HG02870 (cell line): ENCODE results near the gene DUSP9.

Experiments
- ATAC-seq: cut with Tn5 transposase; IDR thresholded peaks from one replicate; pipeline ENCODE4 v1.9.1; 2021; ENCODE audit warnings: mild to moderate bottlenecking, moderate library complexity; ENCODE audit not compliant: unreplicated experiment

Gene DUSP9

DNA sequence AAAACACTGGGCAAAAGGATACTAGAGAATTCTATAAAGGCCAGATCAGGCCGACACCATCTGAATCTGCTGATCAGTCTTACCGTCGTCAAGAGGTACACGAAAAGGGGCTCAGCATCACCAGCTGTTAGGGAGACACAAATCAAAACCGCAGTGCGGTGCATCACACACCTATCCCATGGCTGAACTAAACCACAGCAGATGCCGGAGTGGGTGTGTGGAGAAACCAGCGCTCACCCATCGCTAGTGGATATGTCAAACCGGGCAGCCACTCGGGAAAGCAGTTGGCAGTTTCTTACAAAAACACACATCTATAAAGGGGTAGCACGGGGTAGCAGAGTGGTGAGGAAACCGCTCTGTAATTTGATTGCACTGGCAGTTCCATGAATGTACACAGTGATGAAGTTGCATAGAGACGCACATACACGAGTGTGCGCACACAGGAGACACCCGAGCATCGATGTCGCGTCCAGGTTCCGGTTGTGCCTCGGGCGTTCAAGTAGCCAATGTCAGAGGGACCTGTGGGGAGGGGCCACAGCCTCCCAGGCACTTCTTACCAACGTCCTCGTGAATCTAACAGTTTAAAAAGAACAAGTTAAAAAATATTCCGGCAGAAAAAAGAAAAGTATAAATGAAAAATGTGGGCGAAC, 24.9 kb upstream of the DUSP9 start:
- ATAC-seq: no peak

DNA sequence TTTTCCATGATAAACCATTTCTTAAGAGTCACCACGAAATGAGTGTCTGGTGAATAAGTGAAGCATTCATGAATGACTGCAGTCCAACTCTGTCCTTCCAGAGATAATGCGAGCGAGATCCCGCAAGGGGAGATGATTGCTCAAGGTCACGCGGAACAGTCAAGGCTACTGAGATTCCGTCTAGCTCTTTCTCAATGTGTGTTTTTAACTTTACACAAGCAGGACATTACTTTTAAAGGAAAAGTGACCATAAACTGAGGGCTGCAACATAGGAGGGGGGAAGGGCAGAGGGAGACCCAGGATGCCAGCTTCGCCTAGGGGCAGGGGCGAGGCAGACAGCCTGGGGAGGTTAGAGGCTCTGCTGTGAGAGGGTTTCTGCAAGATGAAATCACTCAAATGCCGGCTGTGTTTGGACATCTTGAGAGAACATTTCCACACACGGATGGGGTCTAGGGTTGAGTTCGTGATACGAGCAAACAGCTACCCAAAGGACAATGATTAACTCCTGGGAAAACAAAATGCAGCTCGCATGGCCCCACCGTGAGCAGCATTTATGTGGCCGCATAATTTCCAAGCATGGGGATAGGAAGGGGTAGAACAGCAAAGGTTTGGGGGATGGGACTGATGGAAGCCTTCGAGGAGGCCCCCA, 24.2 kb upstream of the DUSP9 start:
- no peak for ATAC-seq

DNA sequence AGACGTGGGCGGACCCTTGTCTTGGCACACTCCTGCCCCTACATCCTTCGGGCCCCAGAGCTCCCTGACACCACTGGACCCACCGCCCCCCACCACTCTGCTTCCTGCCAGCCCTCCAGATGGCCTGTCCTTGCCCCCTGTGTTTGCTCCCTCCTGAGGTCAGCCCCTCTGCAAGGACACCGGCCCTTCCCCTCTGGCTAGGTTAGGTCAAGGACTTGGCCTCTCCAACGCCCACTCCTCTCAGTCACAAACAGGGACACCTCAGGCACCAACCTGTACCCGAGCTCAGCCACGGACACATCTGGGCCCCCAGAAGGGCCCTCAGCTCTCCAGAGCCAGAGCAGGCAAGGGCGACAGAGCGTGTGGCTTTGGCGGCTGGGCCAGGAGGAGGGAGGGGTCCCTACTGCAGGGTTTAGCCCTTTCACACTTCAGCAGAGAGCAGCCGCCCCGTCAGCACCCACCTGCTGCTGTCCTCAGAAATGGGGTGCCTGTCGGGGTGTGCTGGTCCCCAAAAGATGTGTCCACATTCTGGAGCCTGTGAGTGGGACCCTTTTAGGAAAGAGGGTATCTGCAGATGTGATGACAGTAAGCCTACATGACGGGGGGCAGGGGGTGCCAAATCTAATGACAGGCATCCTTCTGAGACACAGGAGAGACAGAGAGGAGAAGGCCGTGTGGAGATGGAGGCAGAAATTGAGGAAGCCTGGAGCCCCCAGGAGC, 23.5 kb upstream of the DUSP9 start:
- ATAC-seq: no peak

DNA sequence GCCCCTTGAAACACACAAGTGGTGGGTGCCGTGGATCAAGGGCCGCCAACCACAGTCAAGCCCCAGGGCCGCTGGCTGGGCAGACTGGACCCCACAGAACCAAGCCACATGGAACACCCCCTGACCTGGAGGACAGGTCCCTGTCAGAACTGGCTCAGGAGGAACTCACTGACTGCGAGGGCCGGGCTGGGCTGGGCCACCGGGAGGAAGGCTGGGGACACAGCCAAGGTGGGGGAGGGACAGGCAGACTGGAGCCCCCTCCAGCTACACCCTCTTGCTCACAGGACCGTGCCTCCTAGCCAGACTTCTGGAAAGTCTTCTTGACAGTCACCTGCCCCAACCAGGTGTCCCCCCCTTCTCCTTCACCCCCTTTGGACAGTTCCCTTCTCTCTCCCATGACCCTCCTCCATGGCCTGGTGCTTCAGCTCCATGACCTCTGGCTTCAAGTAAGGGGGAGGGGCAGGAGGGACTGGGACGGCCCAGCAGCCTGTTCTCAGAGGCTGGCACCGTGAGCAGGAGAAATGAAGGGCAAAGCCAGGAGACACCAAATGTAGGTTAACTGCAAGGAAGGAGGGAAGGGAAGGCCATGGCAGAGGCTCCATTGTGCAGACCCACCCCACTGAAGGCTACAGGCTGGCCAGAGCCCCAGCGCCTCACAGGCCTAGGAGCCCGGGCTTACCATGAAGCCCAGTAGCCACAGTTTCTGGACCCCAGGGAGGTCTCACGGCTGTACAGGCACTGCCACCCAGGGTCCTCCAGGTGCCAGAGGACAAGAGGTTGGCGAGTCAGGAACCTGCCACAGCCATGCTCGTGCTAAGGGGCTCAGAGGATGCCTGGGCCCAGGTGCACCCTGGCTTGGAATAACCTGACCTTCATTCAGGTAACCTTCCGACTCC, 22.6 kb upstream of the DUSP9 start:
- no peak for ATAC-seq

DNA sequence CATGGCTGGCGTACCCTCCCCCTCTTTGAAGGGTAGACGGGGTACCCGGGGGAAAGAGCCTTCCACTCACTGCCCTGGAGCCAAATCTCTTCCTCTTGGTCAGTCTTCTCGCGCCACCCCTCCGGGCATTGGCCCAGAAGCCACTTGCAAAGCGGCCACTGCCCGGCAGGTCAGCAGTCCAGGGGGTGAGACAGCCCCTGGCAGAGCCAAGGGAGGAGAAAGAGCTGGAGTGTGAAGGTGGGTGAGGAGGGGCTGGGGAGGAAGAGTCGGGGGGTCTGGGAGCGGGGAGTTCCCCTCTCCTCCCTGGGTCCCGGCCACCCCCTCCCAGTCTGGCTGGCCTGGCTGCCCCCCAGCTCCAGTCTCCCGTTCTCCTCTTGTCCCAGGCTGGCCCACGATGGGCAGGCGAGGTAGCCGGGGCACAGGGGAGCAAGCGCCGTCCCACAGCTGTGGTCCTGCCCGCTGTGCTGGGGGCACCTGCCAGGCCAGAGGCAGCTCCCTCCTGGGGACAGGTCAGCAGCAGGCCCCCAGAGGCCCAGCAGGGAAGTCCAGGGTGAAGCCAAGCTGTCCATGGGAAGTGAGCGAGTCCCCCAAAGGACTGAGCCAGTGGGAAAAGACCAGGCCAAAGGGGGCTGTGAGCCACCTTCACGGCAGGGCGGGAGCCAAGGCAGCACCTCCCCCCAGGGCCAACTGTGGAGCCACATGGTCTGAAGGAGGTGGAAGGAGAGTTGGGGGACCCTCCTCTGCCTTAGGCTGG, 21.6 kb upstream of the DUSP9 start:
- ATAC-seq: no peak

DNA sequence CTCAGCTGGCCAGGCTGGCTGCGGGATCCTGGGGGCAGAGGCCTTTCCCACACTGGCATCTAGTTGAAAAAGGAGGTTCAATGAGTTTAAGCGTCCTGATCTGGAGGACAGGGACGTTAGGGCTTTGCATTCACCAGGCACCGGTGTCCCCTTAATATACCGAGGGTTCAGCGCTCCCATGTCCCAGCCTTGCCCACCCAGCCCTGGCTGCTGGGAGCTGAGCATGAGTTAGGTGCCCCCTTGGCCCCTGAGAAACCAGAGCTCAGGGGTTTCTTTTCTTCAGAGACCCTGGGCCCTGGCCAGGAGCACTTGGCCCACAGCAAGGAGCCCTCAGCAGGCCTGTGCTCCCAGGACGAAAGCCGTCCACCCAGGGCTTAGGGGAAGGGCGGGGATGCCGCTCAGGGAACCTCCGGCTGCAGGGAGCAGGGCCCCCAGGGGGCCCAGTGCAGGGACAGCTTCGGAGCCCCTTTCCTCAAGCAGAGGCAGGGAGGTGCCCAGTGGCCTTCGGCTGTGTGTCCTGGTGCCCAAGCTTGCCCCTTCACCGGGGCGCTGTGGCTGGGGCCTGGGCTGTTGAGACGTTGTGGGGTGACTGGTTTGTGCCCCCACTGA, 20.9 kb upstream of the DUSP9 start:
- ATAC-seq: no peak

DNA sequence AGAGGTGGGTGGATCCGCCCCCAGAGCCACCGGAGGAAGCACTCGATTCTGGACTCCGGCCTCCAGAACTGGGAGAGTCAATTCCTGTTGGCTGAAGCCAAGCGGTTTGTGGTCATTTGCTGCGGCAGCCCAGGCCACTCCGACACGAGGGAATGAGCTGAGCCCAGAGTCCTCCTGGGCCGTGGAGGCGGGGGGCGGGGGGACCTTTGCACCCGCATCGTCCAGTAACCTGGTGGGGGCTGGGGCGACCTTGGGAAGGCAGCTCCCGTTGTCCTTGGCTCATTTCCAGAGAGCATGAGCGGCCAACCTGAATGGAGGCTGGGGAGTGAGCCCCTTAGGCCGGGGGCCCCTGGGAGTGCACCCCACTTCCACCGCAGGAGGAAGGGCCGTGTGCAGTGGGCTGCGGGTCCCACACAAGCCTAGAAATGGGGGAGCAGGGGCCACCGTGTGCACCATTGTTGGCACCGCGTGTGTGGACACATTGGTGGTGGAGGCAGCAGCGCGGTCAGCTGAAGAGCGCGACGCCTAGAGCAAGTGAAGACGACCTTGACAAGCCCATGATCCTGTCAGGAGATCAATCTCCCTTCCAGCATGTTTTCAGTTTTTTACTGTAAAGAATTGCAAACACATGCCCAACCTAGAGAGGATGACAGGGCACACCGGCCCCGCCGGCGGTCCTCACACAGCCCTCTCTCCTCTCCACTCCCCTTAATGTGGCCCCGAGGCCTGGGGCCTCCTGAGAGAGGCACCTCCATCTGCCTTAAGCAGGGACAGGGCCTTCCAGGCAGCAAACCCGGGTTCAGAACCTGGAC, 19.9 kb upstream of the DUSP9 start:
- no peak for ATAC-seq

DNA sequence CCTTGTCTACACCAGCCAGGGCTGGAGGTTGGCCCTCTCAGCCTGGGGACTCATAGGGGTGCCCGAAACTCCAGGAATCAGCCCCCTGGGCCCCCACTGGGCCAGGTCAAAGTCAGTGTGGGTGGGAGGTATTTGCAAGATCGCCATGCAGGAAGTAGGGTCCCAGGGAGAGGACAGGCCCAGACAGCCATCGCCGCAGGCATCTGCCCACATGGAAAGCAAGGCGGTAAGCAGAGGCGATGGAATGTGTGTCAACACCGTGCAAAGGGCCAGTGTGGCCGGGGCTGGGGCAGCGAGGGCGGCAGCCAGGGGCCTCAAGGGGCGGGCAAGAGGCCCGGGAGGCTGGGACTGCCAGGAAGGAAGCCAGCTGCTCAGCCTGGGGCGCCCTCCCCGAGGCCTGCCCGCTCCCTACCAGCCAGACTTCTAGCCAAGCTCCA, 19.3 kb upstream of the DUSP9 start:
- no peak for ATAC-seq

DNA sequence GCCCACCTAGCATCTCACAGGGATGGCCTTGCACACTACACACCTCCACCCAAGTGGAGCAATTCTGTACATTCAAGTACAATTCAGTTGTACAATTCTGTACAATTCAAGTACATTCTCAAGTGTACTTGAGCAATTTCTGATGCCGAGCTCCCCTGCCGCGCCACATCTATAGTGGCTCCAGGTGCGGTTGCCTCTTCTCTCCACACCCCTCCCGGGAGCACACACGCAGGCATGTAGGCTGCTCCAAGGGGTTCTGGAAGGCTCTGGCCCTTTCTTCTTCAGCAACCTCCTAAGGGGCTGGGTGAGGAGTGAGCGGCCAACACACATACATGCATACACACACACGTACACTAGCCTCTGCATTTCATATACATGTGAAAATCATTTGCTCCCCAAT, 18.9 kb upstream of the DUSP9 start:
- ATAC-seq: no peak

DNA sequence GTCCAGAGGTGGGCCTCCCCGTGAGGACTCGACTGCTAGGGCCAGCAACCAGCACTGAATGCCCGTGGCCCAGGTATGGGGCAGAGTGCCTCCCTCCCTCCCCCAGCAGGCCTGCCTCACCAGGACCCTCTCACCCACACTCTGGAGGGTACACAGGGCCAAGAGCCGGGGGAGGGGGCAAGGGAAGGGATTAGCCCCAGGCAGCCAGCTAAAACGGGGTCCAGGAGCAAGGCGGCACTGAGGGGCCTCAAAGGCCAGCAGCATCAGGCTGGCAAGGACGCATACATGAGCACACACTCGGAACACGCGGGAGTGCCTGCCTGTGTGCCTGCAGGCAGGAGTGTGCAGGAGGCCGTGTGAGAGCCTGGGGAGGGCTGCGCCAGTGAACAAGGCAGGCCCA, 18.3 kb upstream of the DUSP9 start:
- no peak for ATAC-seq

DNA sequence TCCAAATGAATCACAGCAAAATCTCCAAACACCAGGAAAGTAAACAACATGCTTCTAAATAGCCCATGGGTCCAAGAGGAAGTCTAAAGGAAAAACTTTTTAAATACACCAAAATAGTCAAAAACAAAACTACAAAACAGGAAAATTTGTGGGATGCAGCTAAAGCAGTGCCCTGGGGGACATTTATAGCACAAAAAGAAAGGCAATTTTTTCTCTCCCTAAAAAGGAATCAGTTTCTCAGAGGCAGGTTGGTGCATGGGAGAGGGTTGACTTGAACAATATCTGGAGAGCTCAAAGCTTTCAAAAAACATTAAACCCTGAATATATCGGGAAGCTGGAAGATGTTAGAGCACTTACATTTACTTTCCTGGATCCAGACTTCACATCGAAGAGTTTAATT, 15.7 kb upstream of the DUSP9 start:
- no peak for ATAC-seq

DNA sequence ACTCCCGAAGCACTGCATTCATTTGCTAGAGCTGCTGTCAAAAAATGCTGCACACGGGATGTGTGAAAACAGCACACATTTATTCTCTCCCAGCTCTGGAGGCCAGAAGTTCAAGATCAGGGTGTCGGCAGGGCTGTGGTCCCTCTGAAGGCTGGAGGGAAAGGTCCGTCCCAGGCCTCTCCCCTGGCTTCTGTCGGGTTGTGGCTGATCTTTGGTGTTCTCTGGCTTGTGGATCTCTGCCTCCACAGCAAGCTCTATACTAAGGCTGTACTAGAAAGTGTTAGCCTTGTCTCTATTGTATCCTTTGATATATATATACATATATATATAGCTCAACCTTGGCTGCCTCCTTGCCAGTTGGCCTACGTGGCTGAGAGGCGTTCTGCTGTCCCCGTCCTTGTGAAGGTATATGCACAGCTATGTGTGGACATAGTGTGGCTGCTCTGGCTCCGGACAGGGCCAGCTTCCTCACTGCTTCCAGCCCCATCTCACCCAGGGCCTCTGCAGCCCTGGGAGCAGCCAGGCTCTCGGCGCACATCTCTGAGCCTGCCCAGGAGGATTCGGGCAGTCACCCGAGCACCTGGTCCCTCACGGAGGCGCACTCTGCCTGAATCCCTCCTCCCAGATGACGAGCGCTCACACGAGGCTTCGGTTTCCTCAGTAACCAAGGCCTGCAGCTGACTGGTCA, 15.0 kb upstream of the DUSP9 start:
- no peak for ATAC-seq

DNA sequence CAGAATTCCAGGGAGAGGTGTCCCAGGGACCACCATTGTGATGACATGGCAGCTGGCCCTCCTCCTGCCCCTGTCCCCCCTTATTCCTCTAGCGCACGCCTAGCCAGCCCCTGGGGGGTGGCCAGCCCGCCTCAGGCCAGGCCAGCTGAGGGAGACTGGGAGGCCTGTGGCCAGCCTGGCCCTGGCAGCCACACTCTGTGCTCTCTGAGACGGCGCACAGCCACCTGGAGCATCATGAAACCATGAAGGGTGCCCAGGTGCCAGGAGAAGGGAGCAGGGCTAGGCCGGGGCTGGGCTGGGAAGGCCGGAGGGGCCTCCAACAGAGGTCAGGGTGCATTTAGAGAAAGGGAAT, 14.4 kb upstream of the DUSP9 start:
- no peak for ATAC-seq

DNA sequence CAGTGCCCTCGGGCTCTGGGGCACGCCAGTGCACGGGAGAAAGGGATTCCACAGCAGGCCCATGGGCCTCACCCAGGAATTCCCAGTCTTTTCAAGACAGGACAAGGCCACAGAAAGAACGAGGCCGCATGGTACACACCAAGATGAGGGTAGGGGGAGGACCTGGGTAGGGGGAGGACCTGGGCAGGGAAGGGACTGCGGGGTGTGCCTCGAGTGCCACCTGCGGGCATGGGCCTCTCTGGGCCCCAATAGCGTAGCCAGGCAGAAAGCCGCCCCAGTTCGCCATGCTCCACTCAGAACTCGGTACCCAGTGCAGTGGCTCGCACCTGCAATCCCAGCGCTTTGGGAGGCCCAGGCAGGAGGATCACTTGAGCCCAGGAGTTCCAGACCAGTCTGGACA, 14.0 kb upstream of the DUSP9 start:
- no peak for ATAC-seq

DNA sequence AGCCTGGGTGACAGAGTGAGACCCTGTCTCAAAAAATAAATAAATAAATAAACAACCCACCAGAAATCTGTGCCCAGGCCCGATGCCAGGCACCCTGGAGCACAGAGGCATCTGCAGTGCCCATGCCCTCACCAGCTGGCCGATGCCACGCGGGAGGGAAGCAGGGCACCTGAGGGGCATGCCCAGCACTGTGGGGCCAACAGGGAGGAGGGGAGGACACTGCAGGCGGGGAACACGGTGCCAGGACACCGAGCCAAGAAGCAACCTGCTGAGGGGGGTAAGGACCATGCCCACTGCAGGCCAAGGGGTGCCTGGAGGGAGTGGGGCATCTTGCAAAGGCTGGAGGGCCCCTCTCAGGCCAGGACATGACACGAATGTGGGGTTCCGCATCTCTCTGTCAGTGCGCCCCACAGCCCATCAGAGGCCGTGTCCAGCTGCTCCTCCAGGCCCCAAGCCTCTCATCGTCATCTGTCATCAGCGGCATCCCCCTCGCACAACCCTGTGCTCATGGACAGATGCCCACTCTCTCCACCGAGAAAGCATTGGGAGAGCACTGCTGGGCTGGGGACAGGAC, 13.3 kb upstream of the DUSP9 start:
- no peak for ATAC-seq

DNA sequence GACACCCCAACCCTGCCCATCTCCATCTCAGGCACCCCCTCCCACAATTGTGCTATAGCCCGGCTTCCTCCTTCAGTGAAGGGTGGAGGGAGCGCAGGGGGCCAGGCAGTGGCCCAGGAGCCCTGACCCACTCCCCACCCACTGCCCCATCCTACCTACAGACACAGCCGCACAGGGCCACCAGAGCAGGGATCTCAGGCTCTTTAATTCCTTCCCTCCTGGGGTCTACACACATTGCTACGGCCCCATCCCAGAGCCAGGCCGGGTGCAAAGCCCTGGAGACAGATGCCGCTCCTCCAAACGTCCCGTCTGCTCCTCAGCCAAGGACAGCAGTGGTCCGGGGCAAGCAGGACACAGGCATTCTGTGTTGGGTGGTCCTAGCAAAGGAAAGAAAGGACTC, 12.8 kb upstream of the DUSP9 start:
- no peak for ATAC-seq

DNA sequence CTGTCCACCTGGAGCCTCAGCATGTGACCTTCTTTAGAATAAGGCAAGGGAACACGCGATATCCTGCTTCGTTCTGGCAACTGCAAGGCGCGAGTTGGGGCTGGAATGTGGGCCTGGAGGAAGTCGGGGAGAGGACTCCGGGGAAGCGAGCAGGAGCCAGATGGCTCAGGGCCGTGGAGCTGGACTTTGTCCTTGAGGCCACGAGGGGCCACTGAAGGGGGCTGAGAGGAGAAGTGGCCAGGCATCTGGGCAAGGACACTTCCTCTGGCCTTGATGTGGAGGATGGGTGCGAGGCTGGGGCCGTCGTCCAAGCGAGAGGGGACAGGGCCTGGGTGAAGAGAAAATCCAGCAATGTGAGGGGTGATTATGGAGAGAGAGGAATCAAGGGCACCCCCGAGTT, 12.2 kb upstream of the DUSP9 start:
- no peak for ATAC-seq

DNA sequence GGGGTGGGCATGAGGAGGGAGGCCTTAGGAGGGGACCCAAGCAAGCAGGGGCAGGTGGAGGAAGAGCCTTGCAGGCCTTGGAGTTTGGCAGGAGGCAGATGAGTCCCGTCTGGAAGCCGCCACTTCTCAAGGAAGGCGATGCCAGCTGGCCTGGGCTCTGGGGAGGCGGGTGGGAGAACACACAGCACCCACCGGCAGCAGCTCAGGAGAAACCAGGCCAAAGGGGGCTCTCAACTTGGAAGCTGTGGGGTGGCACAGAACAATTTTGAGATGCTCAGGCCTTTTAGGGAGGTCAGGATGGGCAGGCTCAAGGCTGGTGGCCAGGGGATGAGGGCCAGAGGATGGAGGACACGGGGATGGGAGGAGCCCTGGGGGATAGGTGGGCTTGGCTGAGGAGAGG, 11.6 kb upstream of the DUSP9 start:
- ATAC-seq: no peak
